Fibroblast of peridontal ligament (primary cell): ENCODE results near the gene NRAP.
"Not testable (repeated sequence)": the region's sequence is repeated elsewhere in the genome, so short reads cannot be mapped to it uniquely, and the experiment has no call there.

Experiments used
- DNase-seq: peaks from one replicate; pipeline ENCODE4 v3.0.0-alpha.2; 2010; ENCODE audit errors: extremely low read depth

NRAP gene

GRCh38 chr10:113680190-113681111 lies 16.6 kb upstream of the NRAP start:
- DNase-seq: peak; percentile 70

GRCh38 chr10:113679463-113680189 lies 15.8 kb upstream of the NRAP start, which contains the start of gene CASP7:
Gene CASP7 (plus strand): TSS chr10:113679912. CDS start chr10:113697494, 17,582 bp downstream.
- peak; percentile 64 for DNase-seq

- peak; percentile 8 for DNase-seq
These were observed 2.9 kb upstream of the NRAP start for GRCh38 chr10:113666682-113667252.

GRCh38 chr10:113665806-113666354 lies 2.0 kb upstream of the NRAP start:
- peak; percentile 83 for DNase-seq

GRCh38 chr10:113665352-113665751 lies 1.5 kb upstream of the NRAP start:
- DNase-seq: no peak

GRCh38 chr10:113663142-113663541 lies 699 bp downstream of the NRAP start:
- no peak for DNase-seq

- DNase-seq: no peak
These were observed 2.5 kb downstream of the NRAP start for GRCh38 chr10:113661332-113661731.

GRCh38 chr10:113657544-113657943 lies 6.3 kb downstream of the NRAP start:
- no peak for DNase-seq

- DNase-seq: no peak
These were observed 6.9 kb downstream of the NRAP start for GRCh38 chr10:113656896-113657295.

- not testable (repeated sequence) for DNase-seq
These were observed 11.4 kb downstream of the NRAP start for GRCh38 chr10:113652456-113652855.

GRCh38 chr10:113651898-113652297 lies 11.9 kb downstream of the NRAP start:
- no peak for DNase-seq

GRCh38 chr10:113651021-113651420 lies 12.8 kb downstream of the NRAP start:
- DNase-seq: no peak

- no peak for DNase-seq
These were observed 13.7 kb downstream of the NRAP start for GRCh38 chr10:113650172-113650571.

- peak; percentile 38 for DNase-seq
These were observed 15.4 kb downstream of the NRAP start for GRCh38 chr10:113648478-113648877.

- DNase-seq: no peak
These were observed 16.0 kb downstream of the NRAP start for GRCh38 chr10:113647812-113648211.

GRCh38 chr10:113646336-113647201 lies 17.3 kb downstream of the NRAP start:
- DNase-seq: no peak

- peak; percentile 74 for DNase-seq
These were observed 19.4 kb downstream of the NRAP start for GRCh38 chr10:113644185-113645120.

- no peak for DNase-seq
These were observed 20.7 kb downstream of the NRAP start for GRCh38 chr10:113643183-113643582.

GRCh38 chr10:113641702-113642101 lies 22.1 kb downstream of the NRAP start:
- no peak for DNase-seq

GRCh38 chr10:113639966-113640365 lies 23.9 kb downstream of the NRAP start:
- DNase-seq: no peak
